ENCODE results near the gene SMIM41.

Gene SMIM41

DNA sequence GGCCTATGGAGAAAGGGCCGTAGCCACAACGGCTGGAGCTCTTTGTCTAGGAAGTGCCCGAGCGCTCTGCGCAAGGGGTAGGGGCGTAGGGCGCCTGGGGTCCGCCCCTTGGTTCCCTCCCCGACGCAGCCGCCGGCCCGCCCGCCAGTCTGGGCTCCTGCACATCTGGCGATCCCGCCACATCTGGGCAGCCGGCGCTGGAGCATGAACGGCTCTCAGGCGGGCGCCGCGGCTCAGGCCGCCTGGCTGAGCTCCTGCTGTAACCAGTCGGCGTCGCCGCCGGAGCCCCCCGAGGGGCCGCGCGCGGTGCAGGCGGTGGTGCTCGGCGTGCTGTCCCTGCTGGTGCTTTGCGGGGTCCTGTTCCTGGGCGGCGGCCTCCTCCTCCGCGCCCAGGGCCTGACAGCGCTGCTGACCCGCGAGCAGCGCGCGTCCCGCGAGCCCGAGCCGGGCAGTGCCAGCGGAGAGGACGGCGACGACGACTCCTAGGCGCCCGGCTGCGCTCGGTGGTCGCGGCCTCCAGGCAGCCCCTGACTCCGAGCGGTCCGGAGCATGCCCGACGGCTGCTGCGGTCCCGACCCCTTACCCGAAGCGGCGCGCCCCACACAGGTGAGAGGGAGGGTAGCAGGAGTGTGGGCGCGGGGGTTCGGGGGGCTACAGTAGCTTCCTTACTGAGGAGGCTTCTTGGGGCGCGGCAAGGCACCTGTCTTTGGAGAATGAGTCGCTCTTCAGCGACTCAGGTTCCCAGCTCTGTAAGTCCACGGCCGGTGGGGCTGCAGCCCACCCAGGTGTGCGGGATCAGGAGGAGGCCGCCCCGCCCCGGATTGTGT, at the start of gene SMIM41:
TSS of gene SMIM41 (plus strand) at position 129 of the 827 bp plus-strand sequence. CDS start at position 205, 76 bp downstream.
- no peak for TF ChIP-seq CTCF (IDR thresholded peaks at IDR 0.05)
- no peak for TF ChIP-seq ZFX (IDR thresholded peaks at IDR 0.05; ENCODE audit: borderline replicate concordance)

GRCh38 chr12:52032446-52032803, 47.1 kb upstream of the SMIM41 start:
- peak overlapping the region; percentile 72 for H3K27ac ChIP-seq
- TF ChIP-seq ZFX (IDR thresholded peaks at IDR 0.05; ENCODE audit: borderline replicate concordance) (no peak), CTCF (IDR thresholded peaks at IDR 0.05) (no peak)

More for the DNA sequence above, at the start of gene SMIM41:
- no peak within 1 kb of the TSS for H3K27ac ChIP-seq

DNA sequence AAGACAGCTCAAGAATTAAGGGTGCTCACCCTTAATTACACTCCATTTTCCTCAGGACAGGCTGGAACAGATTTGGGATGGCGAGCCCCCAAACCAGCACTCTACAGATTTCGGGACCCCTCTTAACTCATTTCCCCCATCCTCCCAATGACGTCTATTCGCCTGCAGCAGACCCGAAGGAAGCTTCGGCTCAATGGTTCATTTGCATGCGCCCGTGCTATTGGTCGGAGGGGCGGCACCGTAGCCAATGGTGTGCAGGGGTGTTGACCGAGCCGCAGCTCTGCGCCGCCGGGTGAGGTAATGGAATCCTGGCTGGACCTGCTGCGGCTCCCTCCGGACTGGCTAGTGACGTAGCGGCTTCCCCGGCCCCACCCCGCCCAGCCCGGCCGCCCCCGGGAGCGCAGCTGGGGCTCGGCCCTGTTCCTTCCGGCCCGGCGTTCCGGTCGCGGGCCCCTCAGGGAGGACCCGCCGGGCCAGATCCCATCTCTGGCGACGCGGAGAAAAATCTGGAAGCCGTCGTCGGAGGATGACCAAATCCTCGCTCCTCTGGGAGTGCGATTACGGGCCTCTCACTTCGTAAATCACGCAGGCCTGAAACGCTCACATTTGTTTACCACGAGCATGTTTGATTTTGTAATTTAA, 46.6 kb upstream of the SMIM41 start:
- H3K27ac ChIP-seq: peak overlapping the region; percentile 72
- TF ChIP-seq ZFX (IDR thresholded peaks at IDR 0.05; ENCODE audit: borderline replicate concordance) (no peak), CTCF (IDR thresholded peaks at IDR 0.05) (no peak)

DNA sequence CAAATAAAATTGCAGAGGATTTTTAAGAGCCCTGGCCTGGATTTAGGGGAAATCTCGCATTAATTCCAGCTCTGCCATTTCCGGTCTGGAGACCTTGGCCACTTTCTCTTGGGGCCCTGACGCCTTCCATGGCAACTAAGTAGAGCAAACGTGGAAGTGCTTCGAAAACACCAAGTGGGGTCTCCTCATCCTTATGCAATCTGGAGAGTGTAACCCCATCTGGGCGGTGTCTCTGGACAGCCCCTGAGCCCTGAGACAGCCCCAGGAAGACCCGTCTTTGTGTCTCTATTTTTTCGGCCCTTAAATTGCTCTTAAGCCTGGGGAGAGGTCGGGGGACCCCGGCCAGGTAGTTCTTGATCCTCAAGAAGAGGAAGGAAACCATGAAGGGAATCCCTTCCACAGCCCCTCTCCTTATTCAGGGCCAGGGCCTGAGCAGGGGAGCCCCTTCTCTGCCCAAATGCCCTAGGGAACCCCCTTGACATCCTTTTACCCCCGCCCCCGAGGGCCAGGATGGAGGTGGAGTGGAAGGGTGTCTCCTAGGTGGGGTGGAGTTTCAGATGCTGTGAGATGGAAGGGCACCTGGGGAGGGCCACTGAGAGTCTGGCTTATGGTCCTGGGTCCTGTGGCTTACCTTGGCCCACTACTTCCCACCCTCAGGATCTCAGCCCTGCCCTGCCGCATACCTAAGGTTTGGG, 45.9 kb upstream of the SMIM41 start:
- H3K27ac ChIP-seq: peak overlapping the region; percentile 72
- TF ChIP-seq ZFX (IDR thresholded peaks at IDR 0.05; ENCODE audit: borderline replicate concordance) (no peak), CTCF (IDR thresholded peaks at IDR 0.05) (no peak)

GRCh38 chr12:52035190-52035589, 44.3 kb upstream of the SMIM41 start:
- TF ChIP-seq ZFX (IDR thresholded peaks at IDR 0.05; ENCODE audit: borderline replicate concordance): no peak
- TF ChIP-seq CTCF (IDR thresholded peaks at IDR 0.05): no peak
- no peak overlapping the region for H3K27ac ChIP-seq

DNA sequence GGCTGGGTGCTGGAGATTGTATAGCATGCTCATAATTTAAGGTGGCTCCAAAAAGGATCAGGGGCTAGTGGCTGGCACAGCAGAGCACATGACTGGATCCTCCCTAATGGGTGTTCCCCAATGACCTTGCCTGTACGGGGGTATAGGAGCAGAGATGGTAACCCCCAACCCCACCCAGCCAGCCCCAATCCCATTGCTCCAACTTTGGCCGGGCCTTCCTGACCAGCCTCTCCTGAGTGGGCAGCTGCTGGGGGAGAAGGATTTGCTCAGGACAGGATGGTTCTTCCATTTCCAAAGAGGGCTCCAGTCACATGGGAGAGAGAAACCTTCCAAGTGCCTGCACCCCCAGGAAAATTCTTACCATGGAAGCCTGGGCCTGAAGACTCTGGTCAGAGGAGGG, 43.6 kb upstream of the SMIM41 start:
- peak overlapping the region; percentile 47; the same call in 1 of the 2 replicates for H3K27ac ChIP-seq

More for the DNA sequence above, 43.6 kb upstream of the SMIM41 start:
- no peak for TF ChIP-seq CTCF (IDR thresholded peaks at IDR 0.05)
- no peak for TF ChIP-seq ZFX (IDR thresholded peaks at IDR 0.05; ENCODE audit: borderline replicate concordance)

All from 22Rv1 (cell line).